Measurements from ENCODE around the gene BAIAP3. TPM values are rescaled to one million over a fixed set of nuclear protein-coding genes. Genes with fewer than 3 reads are reported as not detected.
A peak's percentile ranks its signal among the peaks of the same experiment; 100 is the strongest.

Gene BAIAP3
- total RNA-seq, 2 experiments from 2014 or later = 0.57 to 1.0 TPM

DNA sequence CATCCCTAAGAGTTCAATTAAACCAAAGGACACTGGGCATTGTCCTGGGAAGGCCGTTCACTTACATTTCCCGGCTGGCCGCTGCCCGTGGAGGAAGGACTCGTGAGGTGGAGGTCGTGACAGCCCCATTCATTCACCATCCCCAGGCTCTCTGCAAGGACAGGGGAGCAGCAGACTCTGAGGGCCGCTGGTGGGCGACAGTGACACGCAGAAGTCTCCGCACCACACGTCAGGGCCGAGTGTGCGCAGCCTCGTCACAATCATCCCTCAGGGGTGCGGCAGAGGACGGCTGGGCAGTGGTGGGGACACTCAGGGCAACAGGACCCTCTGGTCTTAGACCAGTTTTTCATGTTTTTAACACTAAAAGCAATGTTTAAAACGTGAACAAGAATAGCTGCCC is 59.4 kb downstream of the BAIAP3 start:
- Mint-ChIP-seq H3K27ac (peak overlapping the region; percentile 13), H3K4me3 (no peak overlapping the region), H3K4me1 (no peaks in the 10 kb centered on the region), H3K27me3 (no peaks in the 10 kb centered on the region), H3K36me3 (ENCODE audit: low read depth) (peaks cover 6% of the 10 kb centered on the region), H3K9me3 (ENCODE audit: low read depth) (no peaks in the 10 kb centered on the region)
- no peak for ATAC-seq
- POLR2A ChIA-PET = no interaction called here
- no peak for DNase-seq
- CTCF ChIA-PET = no interaction called here
- intact Hi-C loops (cut with DNase I, micrococcal nuclease) = no loop called here

DNA sequence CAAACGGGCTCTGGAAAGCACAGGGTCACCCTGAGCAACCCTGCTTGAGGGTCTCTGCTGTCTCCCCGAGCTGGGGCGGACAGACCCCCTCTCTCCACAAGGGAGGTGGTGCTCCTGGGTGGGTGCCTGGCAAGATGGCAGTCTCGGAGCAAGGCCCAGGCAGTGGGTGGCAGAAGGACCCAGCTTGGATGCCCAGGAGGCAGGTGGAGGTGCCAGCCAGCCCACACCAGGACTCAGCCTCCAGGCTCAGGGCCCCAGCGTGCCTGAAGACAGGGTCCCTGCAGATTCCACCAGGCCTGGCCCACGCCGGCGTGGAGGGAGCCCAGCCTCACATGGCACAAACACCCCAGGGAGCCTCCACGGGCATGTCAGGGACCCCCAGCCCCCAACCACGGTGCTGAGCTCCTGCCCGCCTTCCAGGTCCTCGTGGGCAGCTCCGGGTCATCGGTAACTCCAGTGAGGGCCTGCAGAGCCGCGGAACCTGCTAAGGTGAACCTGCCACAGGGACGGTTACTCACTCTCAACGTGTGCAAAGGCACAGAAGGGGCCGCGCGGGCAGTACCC is 60.2 kb downstream of the BAIAP3 start:
- H3K4me1 Mint-ChIP-seq = no peaks in the 10 kb centered on the region

DNA sequence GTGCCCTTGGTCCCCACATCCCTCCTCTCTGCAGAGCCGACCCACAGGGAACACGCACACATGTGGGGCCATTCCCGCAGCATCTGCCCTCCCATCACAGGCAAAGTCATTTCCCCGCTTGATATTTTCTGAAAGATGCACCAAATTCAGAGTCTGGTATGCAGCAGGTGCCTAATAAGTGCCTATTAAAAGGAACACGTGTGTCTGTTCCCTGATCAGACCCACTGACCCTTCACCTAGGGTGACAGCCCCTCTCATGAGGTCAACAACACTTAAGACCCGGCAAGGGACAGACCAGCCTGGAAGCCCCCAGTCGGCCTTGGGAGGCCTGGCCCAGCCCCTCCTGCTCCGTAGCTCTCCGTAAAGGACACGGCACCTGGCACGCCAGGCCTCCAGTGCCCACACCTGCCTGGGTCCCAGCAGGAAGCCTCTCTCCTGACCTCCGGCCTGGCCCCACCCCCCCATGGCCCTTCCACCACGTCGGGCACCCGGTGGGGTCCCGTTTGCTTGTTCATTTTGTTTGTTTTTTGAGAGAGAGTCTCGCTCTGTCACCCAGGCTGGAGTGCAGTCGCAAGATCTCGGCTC is 61.0 kb downstream of the BAIAP3 start:
- no peak overlapping the region for H3K27ac Mint-ChIP-seq
- POLR2A ChIA-PET = no interaction called here

More for the DNA sequence above, 60.2 kb downstream of the BAIAP3 start:
- DNase-seq (no peak), ATAC-seq (no peak)
- Mint-ChIP-seq H3K27ac (no peak overlapping the region), H3K27me3 (no peaks in the 10 kb centered on the region), H3K4me3 (no peak overlapping the region), H3K9me3 (ENCODE audit: low read depth) (no peaks in the 10 kb centered on the region), H3K36me3 (ENCODE audit: low read depth) (peaks cover 6% of the 10 kb centered on the region)
- CTCF ChIA-PET = no interaction called here
- POLR2A ChIA-PET = no interaction called here
- intact Hi-C loops (cut with DNase I, micrococcal nuclease) = no loop called here

DNA sequence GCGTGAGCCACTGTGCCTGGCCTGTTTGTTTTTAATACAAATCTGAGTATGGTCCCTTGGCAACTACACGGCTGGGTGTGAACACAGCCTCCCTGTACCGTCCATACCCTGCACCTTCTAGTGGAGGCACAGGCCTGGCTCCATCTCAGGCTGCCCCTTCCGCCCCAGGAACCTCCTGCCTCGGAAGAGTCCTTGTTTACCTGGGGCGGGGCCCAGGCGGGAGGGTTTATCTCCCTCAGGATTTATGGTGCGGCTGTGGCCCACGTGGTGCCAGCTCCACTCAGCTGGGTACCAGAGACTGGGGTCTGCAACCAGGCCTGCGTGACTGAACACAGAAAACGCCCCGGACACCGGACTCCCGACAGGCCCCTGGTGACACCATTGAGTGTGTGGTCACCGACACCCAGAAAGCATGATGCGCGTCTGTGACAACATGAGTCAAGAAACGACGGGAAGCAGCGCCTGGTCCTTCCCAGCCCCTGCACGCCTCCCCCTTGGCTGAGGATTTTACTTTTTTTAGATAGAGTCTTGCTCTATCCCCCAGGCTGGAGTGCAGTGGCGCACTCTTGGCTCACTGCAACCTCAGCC is 62.1 kb downstream of the BAIAP3 start:
- DNase-seq = no peak
- Mint-ChIP-seq H3K36me3 (ENCODE audit: low read depth) (peaks cover 6% of the 10 kb centered on the region), H3K27me3 (no peaks in the 10 kb centered on the region), H3K4me1 (no peaks in the 10 kb centered on the region), H3K4me3 (no peak overlapping the region), H3K27ac (no peak overlapping the region), H3K9me3 (ENCODE audit: low read depth) (no peaks in the 10 kb centered on the region)
- intact Hi-C loops (cut with DNase I, micrococcal nuclease) = no loop called here
- no peak for ATAC-seq
- CTCF ChIA-PET = no interaction called here
- POLR2A ChIA-PET = no interaction called here

More for the DNA sequence above, 61.0 kb downstream of the BAIAP3 start:
- Mint-ChIP-seq H3K9me3 (ENCODE audit: low read depth) (no peaks in the 10 kb centered on the region), H3K36me3 (ENCODE audit: low read depth) (peaks cover 8% of the 10 kb centered on the region), H3K4me3 (no peak overlapping the region), H3K4me1 (no peaks in the 10 kb centered on the region), H3K27me3 (no peaks in the 10 kb centered on the region)
- DNase-seq (no peak), ATAC-seq (no peak)
- intact Hi-C loops (cut with DNase I, micrococcal nuclease) = no loop called here
- CTCF ChIA-PET = no interaction called here

DNA sequence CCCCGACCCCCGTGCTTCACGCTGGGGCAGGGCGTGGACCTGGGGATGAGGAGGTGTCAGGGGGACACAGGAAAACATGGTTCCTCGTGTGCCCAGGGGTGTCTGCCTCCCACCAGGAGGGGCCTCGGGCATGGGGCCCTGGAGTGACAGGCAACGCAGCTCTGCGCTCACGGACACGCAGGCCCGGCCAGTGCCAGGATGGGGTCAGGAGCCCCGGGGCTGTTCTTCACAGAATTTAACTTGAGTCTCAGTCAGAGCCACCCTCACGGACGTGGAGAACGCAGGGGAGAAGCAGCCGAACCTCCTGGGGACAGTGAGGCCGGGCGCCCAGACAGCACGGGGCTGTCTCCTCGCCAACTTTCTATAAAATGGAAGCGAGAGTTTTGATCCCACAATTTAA is 64.3 kb downstream of the BAIAP3 start:
- ChIA-PET CTCF (no interaction called here), POLR2A (no interaction called here)
- H3K9me3 Mint-ChIP-seq (ENCODE audit: low read depth) = no peaks in the 10 kb centered on the region
- no peaks in the 10 kb centered on the region for H3K27me3 Mint-ChIP-seq
- intact Hi-C loops (cut with DNase I, micrococcal nuclease) = no loop called here
- H3K36me3 Mint-ChIP-seq (ENCODE audit: low read depth) = peaks cover 3% of the 10 kb centered on the region
- H3K27ac Mint-ChIP-seq = no peak overlapping the region
- no peak overlapping the region for H3K4me3 Mint-ChIP-seq
- H3K4me1 Mint-ChIP-seq = no peaks in the 10 kb centered on the region
- DNase-seq = no peak
- no peak for ATAC-seq

DNA sequence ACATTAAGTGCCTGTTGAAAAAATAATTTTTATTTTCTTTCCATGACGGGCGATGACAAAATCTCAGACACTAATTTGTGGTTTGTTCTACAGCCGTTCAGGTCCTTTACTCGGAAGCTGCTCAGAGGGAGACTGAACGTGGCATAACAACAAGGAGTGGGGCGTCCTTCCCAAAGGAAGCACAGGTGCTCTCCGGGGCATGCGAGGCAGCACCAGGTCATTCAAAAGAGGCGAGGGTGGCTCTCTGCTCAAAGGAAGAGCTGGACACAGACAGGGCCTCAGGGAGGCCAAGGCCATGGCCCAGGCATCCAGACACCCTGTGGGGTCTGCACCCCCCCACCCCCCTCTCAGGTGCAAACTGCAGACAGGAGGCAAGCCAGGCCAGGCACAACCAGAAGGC is 64.9 kb downstream of the BAIAP3 start:
- intact Hi-C loops (cut with DNase I, micrococcal nuclease) = no loop called here
- Mint-ChIP-seq H3K27ac (no peak overlapping the region), H3K27me3 (no peaks in the 10 kb centered on the region), H3K9me3 (ENCODE audit: low read depth) (no peaks in the 10 kb centered on the region), H3K4me3 (no peak overlapping the region), H3K4me1 (no peaks in the 10 kb centered on the region), H3K36me3 (ENCODE audit: low read depth) (peaks cover 3% of the 10 kb centered on the region)
- ChIA-PET CTCF (no interaction called here), POLR2A (no interaction called here)
- no peak for ATAC-seq
- DNase-seq = no peak

Other genes with a start within 250 kb of the BAIAP3 start
- gene C1QTNF8, start 237.4 kb upstream of the BAIAP3 start, total RNA-seq = not detected
- gene CACNA1H, start 180.5 kb upstream of the BAIAP3 start, total RNA-seq = under 1 TPM; 0.86 to 0.98 TPM
- not detected for gene TPSG1, start 108.4 kb upstream of the BAIAP3 start, total RNA-seq
- gene TPSB2, start 103.5 kb upstream of the BAIAP3 start, total RNA-seq = not detected
- not detected for gene TPSAB1, start 92.9 kb upstream of the BAIAP3 start, total RNA-seq
- not detected for gene TPSD1, start 77.6 kb upstream of the BAIAP3 start, total RNA-seq
- gene UBE2I, start 24.0 kb upstream of the BAIAP3 start, total RNA-seq = 100 to 1,000 TPM; 251 to 358 TPM
- 10 to 100 TPM; 37.6 to 58.7 TPM for gene TSR3, start 18.2 kb downstream of the BAIAP3 start, total RNA-seq
- 10 to 100 TPM; 16.3 to 17.4 TPM for gene GNPTG, start 18.3 kb downstream of the BAIAP3 start, total RNA-seq
- 10 to 100 TPM; 31.3 to 32.8 TPM for gene UNKL, start 81.1 kb downstream of the BAIAP3 start, total RNA-seq
- 10 to 100 TPM; 11.9 to 15.5 TPM for gene UQCC4, start 87.1 kb downstream of the BAIAP3 start, total RNA-seq
- not detected for gene PERCC1, start 97.4 kb downstream of the BAIAP3 start, total RNA-seq
- 1 to 10 TPM in 1 of 2 experiments, under 1 TPM in 1; 0.70 to 1.6 TPM for gene CCDC154, start 110.9 kb downstream of the BAIAP3 start, total RNA-seq
- 10 to 100 TPM; 29.9 to 33.7 TPM for gene CLCN7, start 141.4 kb downstream of the BAIAP3 start, total RNA-seq
- gene PTX4, start 155.3 kb downstream of the BAIAP3 start, total RNA-seq = not detected
- 10 to 100 TPM; 48.1 to 60.0 TPM for gene TELO2, start 159.7 kb downstream of the BAIAP3 start, total RNA-seq
- gene TMEM204, start 200.0 kb downstream of the BAIAP3 start, total RNA-seq = 10 to 100 TPM; 12.6 to 17.5 TPM

Data from activated CD4-positive, alpha-beta T cell treated with anti-CD3 and anti-CD28 coated beads for 36 hours (primary cell).